ENCODE data around the gene GPATCH1. TPM values are rescaled to one million over a fixed set of nuclear protein-coding genes. Genes with fewer than 3 reads are reported as not detected.

Gene GPATCH1
- total and polyA plus RNA-seq, 2 of the 8 experiments (the other 6 are each of a cell fraction or from before 2014, with no cell fraction given): 4.3 to 8.2 TPM

GRCh38 chr19:33139165-33139564 lies 58.2 kb downstream of the GPATCH1 start (continued):
- no peak for TF ChIP-seq CHD7 (IDR thresholded peaks at IDR 0.05; ENCODE audit: insufficient replicate concordance, low read length)
- TF ChIP-seq EGR1 (IDR thresholded peaks at IDR 0.05; ENCODE audit: borderline replicate concordance, low read depth, low read length): no peak
- no peak for TF ChIP-seq SIX5 (IDR thresholded peaks at IDR 0.05; ENCODE audit: low read depth, low read length)
- no peak for TF ChIP-seq ASH2L (IDR thresholded peaks at IDR 0.05; ENCODE audit: low read length)
- TF ChIP-seq MAX (IDR thresholded peaks at IDR 0.05): no peak
- no peak for TF ChIP-seq BRCA1 (IDR thresholded peaks at IDR 0.05; ENCODE audit: low read depth, low read length)
- TF ChIP-seq SP2 (IDR thresholded peaks at IDR 0.05; ENCODE audit: low read length): no peak
- no peak for TF ChIP-seq HDAC2 (IDR thresholded peaks at IDR 0.05; ENCODE audit: borderline replicate concordance in 1 of 2, low read depth in 2 of 2, low read length in 2 of 2)
- no peak for TF ChIP-seq CBX8 (IDR thresholded peaks at IDR 0.05; ENCODE audit: borderline replicate concordance, low read depth, low read length)
- TF ChIP-seq POU5F1 (IDR thresholded peaks at IDR 0.05; ENCODE audit: low read depth, low read length): no peak
- no peak for TF ChIP-seq CBX5 (IDR thresholded peaks at IDR 0.05; ENCODE audit: low read depth, low read length)
- TF ChIP-seq SP1 (IDR thresholded peaks at IDR 0.05; ENCODE audit: low read depth, low read length): no peak
